RWPE2 (cell line): Measurements from ENCODE around the gene IL23R.
"Not testable (repeated sequence)": the region's sequence is repeated elsewhere in the genome, so short reads cannot be mapped to it uniquely, and the experiment has no call there.

ENCODE experiments used
- ATAC-seq: fragments of 200-7000 bp; cut with Tn5 transposase; 3 replicates; pipeline ENCODE4 v1.9.1; 2021; ENCODE audit warnings: low read depth
- DNase-seq: peaks from one replicate; pipeline ENCODE4 v3.0.0-alpha.2; 2020; ENCODE audit warnings: low spot score
- H3K27ac ChIP-seq: fragments of 450-650 bp; 2 replicates; pipeline ENCODE4 v1.5.1; 2017; ENCODE audit warnings: mild to moderate bottlenecking; ENCODE audit not compliant: poor library complexity, severe bottlenecking
- H3K27me3 ChIP-seq: fragments of 250-450 bp; sonication (Bioruptor Pico); 2 replicates; pipeline ENCODE4 v1.5.1; 2021; ENCODE audit warnings: mild to moderate bottlenecking, moderate library complexity; ENCODE audit not compliant: insufficient read depth, poor library complexity, severe bottlenecking
- H3K36me3 ChIP-seq: fragments of 250-450 bp; sonication (Bioruptor Pico); 2 replicates; pipeline ENCODE4 v1.5.1; 2020; ENCODE audit warnings: low read depth, mild to moderate bottlenecking, moderate library complexity
- H3K4me1 ChIP-seq: fragments of 250-450 bp; sonication (Bioruptor Pico); 2 replicates; pipeline ENCODE4 v1.5.1; 2021; ENCODE audit warnings: mild to moderate bottlenecking, moderate library complexity; ENCODE audit not compliant: insufficient read depth, poor library complexity, severe bottlenecking
- H3K4me3 ChIP-seq: fragments of 250-450 bp; sonication (Bioruptor Pico); 2 replicates; pipeline ENCODE4 v1.5.1; 2021; ENCODE audit warnings: mild to moderate bottlenecking, moderate library complexity; ENCODE audit not compliant: severe bottlenecking
- H3K9me3 ChIP-seq: fragments of 250-450 bp; sonication (Bioruptor Pico); 2 replicates; pipeline ENCODE4 v1.5.1; 2021; ENCODE audit warnings: mild to moderate bottlenecking, moderate library complexity; ENCODE audit not compliant: severe bottlenecking
- TF ChIP-seq, protein P1 (sequence below): fragments of 450-650 bp; IDR thresholded peaks from one replicate; pipeline ENCODE4 v1.5.1; 2017; ENCODE audit warnings: mild to moderate bottlenecking, moderate library complexity; ENCODE audit not compliant: poor library complexity, severe bottlenecking

IL23R gene

DNA sequence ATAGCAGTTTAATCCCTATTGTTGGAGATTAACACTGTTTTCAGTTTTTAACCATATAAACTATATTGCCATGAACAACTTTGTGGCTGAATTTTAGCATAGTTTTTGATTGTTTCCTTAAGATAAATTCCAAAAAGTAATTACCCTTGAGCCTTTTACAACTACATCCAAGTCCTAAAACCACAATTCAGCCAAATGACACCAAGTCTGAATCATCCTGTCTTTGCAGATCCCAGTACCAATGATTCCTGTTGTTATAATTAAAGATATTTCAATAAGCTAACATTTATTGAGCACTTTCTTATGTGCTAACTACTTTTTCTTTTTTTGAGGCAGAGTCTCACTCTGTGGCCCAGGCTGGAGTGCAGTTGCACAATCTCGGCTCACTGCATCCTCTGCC, 35.6 kb downstream of the IL23R start:
- Histone ChIP-seq H3K27me3 (no peaks in the 10 kb centered on the region), H3K4me1 (no peaks in the 10 kb centered on the region), H3K4me3 (no peak overlapping the region), H3K9me3 (no peaks in the 10 kb centered on the region), H3K27ac (no peak overlapping the region), H3K36me3 (no peaks in the 10 kb centered on the region)
- TF ChIP-seq, protein P1, sequence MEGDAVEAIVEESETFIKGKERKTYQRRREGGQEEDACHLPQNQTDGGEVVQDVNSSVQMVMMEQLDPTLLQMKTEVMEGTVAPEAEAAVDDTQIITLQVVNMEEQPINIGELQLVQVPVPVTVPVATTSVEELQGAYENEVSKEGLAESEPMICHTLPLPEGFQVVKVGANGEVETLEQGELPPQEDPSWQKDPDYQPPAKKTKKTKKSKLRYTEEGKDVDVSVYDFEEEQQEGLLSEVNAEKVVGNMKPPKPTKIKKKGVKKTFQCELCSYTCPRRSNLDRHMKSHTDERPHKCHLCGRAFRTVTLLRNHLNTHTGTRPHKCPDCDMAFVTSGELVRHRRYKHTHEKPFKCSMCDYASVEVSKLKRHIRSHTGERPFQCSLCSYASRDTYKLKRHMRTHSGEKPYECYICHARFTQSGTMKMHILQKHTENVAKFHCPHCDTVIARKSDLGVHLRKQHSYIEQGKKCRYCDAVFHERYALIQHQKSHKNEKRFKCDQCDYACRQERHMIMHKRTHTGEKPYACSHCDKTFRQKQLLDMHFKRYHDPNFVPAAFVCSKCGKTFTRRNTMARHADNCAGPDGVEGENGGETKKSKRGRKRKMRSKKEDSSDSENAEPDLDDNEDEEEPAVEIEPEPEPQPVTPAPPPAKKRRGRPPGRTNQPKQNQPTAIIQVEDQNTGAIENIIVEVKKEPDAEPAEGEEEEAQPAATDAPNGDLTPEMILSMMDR, result no peak
- DNase-seq, result no peak
- ATAC-seq, result no peak

GRCh38 chr1:67204298-67204980, 38.2 kb downstream of the IL23R start:
- no peak for ATAC-seq
- no peaks in the 10 kb centered on the region for H3K4me1 ChIP-seq
- no peaks in the 10 kb centered on the region for H3K36me3 ChIP-seq
- H3K9me3 ChIP-seq, result no peaks in the 10 kb centered on the region
- TF ChIP-seq, protein P1, result no peak
- H3K27ac ChIP-seq, result no peak overlapping the region
- DNase-seq, result no peak
- H3K4me3 ChIP-seq, result no peak overlapping the region
- H3K27me3 ChIP-seq, result no peaks in the 10 kb centered on the region

DNA sequence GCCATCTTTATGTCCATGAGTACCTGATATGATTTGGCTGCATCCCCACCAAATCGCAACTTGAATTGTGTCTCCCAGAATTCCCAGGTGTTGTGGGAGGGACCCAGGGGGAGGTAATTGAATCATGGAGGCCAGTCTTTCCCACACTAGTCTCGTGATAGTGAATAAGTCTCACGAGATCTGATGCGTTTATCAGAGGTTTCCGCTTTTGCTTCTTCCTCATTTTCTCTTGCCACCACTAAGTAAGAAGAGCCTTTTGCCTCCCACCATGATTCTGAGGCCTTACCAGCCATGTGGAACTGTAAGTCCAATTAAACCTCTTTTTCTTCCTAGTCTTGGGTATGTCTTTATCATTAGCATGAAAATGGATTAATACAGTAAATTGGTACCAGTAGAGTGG, 41.1 kb downstream of the IL23R start:
- H3K4me1 ChIP-seq, ATAC-seq, H3K9me3 ChIP-seq, H3K27me3 ChIP-seq, H3K36me3 ChIP-seq, DNase-seq, H3K4me3 ChIP-seq, H3K27ac ChIP-seq: not testable (repeated sequence)

DNA sequence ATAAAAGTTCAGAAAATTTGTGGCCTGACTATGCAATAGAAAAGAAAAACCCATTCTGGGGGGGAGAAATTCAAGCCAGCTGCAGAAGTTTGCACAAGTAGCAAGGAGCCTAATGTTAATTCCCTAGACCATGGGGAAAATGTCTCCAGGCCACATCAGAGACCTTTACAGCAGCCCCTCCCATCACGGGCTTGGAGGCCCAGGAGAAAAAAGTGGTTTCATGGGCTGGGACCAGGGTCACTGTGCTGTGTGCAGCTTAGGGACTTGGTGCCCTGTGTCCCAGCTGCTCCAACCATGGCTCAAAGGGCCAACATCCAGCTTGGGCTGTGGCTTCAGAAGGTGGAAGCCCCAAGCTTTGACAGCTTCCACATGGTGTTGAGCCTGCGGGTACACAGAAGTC, 42.0 kb downstream of the IL23R start:
- no peak overlapping the region for H3K4me3 ChIP-seq
- TF ChIP-seq, protein P1, result no peak

DNA sequence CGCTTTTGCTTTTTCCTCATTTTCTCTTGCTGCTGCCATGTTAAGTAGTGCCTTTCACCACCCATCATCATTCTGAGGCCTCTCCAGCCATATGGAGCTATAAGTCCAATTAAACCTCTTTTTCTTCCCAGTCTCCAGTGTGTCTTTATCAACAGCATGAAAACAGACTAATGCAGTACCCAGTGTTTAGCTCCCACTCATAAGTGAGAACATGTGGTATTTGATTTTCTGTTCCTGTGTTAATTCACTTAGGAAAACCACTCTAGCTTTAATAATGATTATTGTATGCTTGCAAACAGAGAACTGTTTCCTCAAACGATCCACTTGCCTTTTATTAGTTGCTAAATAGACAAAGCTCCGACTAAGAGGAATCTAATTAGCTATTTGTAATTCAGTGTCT, 43.3 kb downstream of the IL23R start:
- TF ChIP-seq, protein P1, result no peak
- DNase-seq (no peak), ATAC-seq (no peak)
- Histone ChIP-seq H3K9me3 (peaks cover 2% of the 10 kb centered on the region), H3K27ac (no peak overlapping the region), H3K4me3 (no peak overlapping the region), H3K27me3 (no peaks in the 10 kb centered on the region), H3K4me1 (no peaks in the 10 kb centered on the region), H3K36me3 (no peaks in the 10 kb centered on the region)

More for the DNA sequence above, 42.0 kb downstream of the IL23R start:
- DNase-seq (no peak), ATAC-seq (no peak)
- Histone ChIP-seq H3K9me3 (peaks cover 2% of the 10 kb centered on the region), H3K36me3 (no peaks in the 10 kb centered on the region), H3K27ac (no peak overlapping the region), H3K27me3 (no peaks in the 10 kb centered on the region), H3K4me1 (no peaks in the 10 kb centered on the region)
